RWPE1 (cell line): ENCODE measurements around the gene TMEM209.

Experiments
- CTCF ChIA-PET: fragments of 350-600 bp; sonication (Branson Sonifier 250); formaldehyde crosslinking; extraction: SDS; loops from one replicate; lab custom pipeline; 2021; lab: Yijun Ruan, JAX
- POLR2A ChIA-PET: fragments of 400-600 bp; formaldehyde crosslinking; extraction: SDS; loops from one replicate; lab custom pipeline; 2020; ENCODE audit warnings: antibody characterized with exemption; ENCODE audit not compliant: low non-redundant PET; lab: Yijun Ruan, JAX
- DNase-seq: peaks from one replicate; pipeline ENCODE4 v3.0.0; 2012; ENCODE audit warnings: low spot score
- H3K27ac ChIP-seq: fragments of 450-650 bp; 2 replicates; pipeline ENCODE4 v1.5.1; 2017
- CTCF ChIP-seq: fragments of 450-650 bp; conservative IDR thresholded peaks from 2 replicates; pipeline ENCODE4 v1.5.1; 2017; ENCODE audit warnings: low read depth, mild to moderate bottlenecking

The TMEM209 gene

GRCh38 chr7:130151591-130152492, 53.4 kb downstream of the TMEM209 start:
- H3K27ac ChIP-seq, result 0 out of 2 replicates have a peak overlapping the region, but pooled peaks have one; percentile 14
- ChIA-PET POLR2A (no interaction called here), CTCF (no interaction called here)
- TF ChIP-seq CTCF, result no peak
- no peak for DNase-seq

GRCh38 chr7:130150587-130150986, 54.6 kb downstream of the TMEM209 start:
- no peak for DNase-seq
- ChIA-PET POLR2A (no interaction called here), CTCF (interaction anchor here (0.7 kb wide), 1 partner anchor 1247 kb away, joined by 3 read pairs; no protein-coding TSS in a partner anchor)
- no peak for TF ChIP-seq CTCF
- no peak overlapping the region for H3K27ac ChIP-seq

GRCh38 chr7:130149281-130150139, 55.7 kb downstream of the TMEM209 start:
- H3K27ac ChIP-seq, result no peak overlapping the region
- POLR2A ChIA-PET, result no interaction called here
- no peak for DNase-seq
- no peak for TF ChIP-seq CTCF
- CTCF ChIA-PET, result no interaction called here

- TF ChIP-seq CTCF, result no peak
- DNase-seq, result no peak
- ChIA-PET POLR2A (no interaction called here), CTCF (no interaction called here)
- H3K27ac ChIP-seq, result no peak overlapping the region
Measured at GRCh38 chr7:130148561-130148960, 56.6 kb downstream of the TMEM209 start.

GRCh38 chr7:130147710-130148325, 57.4 kb downstream of the TMEM209 start:
- H3K27ac ChIP-seq, result no peak overlapping the region
- no peak for DNase-seq
- no peak for TF ChIP-seq CTCF
- ChIA-PET CTCF (no interaction called here), POLR2A (no interaction called here)
